ENCODE measurements around the gene RAB28. TPM values are rescaled to one million over a fixed set of nuclear protein-coding genes. Genes with fewer than 3 reads are reported as not detected.

RAB28 gene
- total RNA-seq, 1 donor from 2014 or later = 17.9 TPM

DNA sequence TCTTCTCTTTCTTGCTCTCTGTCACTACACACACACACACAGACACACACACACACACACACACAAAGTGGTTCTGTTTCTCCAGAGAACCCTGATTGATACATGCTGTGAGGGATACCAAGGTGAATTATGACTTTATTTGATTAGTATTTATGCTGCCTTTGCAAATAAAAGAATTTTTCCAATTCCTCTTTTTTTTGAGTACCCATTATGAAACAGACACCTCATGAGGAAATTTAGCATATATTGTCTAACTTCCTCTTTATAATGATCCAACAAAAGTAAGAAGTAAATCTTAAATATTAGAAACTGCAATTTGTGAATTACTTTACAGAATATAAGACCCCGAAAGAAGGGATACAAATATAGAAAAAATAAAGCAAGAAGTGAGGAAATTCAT, 14.3 kb upstream of the RAB28 start:
- no peak overlapping the region for H3K27ac ChIP-seq
- intact Hi-C loops (cut with DNase I) = no loop called here
- no peak overlapping the region for H3K4me3 ChIP-seq
- ATAC-seq = no peak
- no peaks in the 10 kb centered on the region for H3K36me3 ChIP-seq
- no peaks in the 10 kb centered on the region for H3K4me1 ChIP-seq
- peaks cover 5% of the 10 kb centered on the region for H3K27me3 ChIP-seq
- no peak for DNase-seq
- no peak for TF ChIP-seq CTCF (IDR thresholded peaks at IDR 0.05)
- H3K9me3 ChIP-seq = no peaks in the 10 kb centered on the region

- intact Hi-C loops (cut with DNase I) = no loop called here
- H3K4me3 ChIP-seq = no peak overlapping the region
- ATAC-seq (no peak), DNase-seq (no peak)
- no peak for TF ChIP-seq CTCF (IDR thresholded peaks at IDR 0.05)
- H3K4me1 ChIP-seq = no peaks in the 10 kb centered on the region
- no peaks in the 10 kb centered on the region for H3K9me3 ChIP-seq
- H3K36me3 ChIP-seq = no peaks in the 10 kb centered on the region
- peaks cover 5% of the 10 kb centered on the region for H3K27me3 ChIP-seq
- no peak overlapping the region for H3K27ac ChIP-seq
These were observed 12.5 kb upstream of the RAB28 start for GRCh38 chr4:13496605-13497004.

- Histone ChIP-seq H3K27ac (no peak overlapping the region), H3K4me1 (no peaks in the 10 kb centered on the region), H3K4me3 (no peak overlapping the region), H3K9me3 (no peaks in the 10 kb centered on the region), H3K36me3 (no peaks in the 10 kb centered on the region), H3K27me3 (peaks cover 3% of the 10 kb centered on the region)
- intact Hi-C loops (cut with DNase I) = no loop called here
- ATAC-seq (no peak), DNase-seq (no peak)
- no peak for TF ChIP-seq CTCF (IDR thresholded peaks at IDR 0.05)
These were observed 11.6 kb upstream of the RAB28 start for GRCh38 chr4:13495753-13496152.

- H3K9me3 ChIP-seq = no peaks in the 10 kb centered on the region
- TF ChIP-seq CTCF (IDR thresholded peaks at IDR 0.05) = no peak
- ATAC-seq = no peak
- H3K36me3 ChIP-seq = no peaks in the 10 kb centered on the region
- H3K27ac ChIP-seq = no peak overlapping the region
- intact Hi-C loops (cut with DNase I) = no loop called here
- no peaks in the 10 kb centered on the region for H3K4me1 ChIP-seq
- no peak overlapping the region for H3K4me3 ChIP-seq
- peaks cover 6% of the 10 kb centered on the region for H3K27me3 ChIP-seq
- no peak for DNase-seq
These were observed 9.7 kb upstream of the RAB28 start for GRCh38 chr4:13493793-13494192.

- intact Hi-C loops (cut with DNase I) = no loop called here
- no peak for DNase-seq
- ATAC-seq = peak; percentile 57
These were observed 8.6 kb upstream of the RAB28 start for GRCh38 chr4:13492747-13493146.

More at GRCh38 chr4:13492747-13493146, 8.6 kb upstream of the RAB28 start:
- no peak for TF ChIP-seq CTCF (IDR thresholded peaks at IDR 0.05)
- H3K4me3 ChIP-seq = no peak overlapping the region
- no peaks in the 10 kb centered on the region for H3K4me1 ChIP-seq
- no peak overlapping the region for H3K27ac ChIP-seq
- H3K27me3 ChIP-seq = peaks cover 16% of the 10 kb centered on the region
- no peaks in the 10 kb centered on the region for H3K9me3 ChIP-seq
- no peaks in the 10 kb centered on the region for H3K36me3 ChIP-seq
